Measurements from ENCODE around the gene U2SURP. TPM values are rescaled to one million over a fixed set of nuclear protein-coding genes. Genes with fewer than 3 reads are reported as not detected.

The U2SURP gene
- total RNA-seq, 1 donor from 2014 or later: 152 TPM

DNA sequence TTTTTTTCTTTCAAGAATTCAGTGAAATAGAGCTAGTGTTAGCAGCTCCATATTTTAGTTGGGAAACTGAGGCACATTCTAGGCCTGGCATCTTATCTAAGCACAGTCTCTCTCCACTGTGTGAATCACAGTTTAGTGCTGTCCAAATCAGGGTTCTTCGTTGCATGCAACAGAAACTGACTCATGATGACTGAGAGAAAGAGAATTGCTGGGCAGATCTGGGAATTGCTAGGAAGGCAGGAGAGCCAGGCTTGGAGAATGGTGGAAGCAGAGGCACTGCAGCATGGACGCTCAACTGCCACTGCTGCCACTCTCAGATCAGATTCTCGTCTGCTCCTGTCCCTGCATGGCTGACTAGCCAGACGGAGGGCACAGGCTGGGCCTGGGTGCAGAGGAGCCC, 77.5 kb downstream of the U2SURP start:
- H3K4me3 Mint-ChIP-seq: no peak overlapping the region
- peaks cover 14% of the 10 kb centered on the region for H3K4me1 Mint-ChIP-seq
- DNase-seq (ENCODE audit: low read depth, low spot score): no peak
- H3K36me3 Mint-ChIP-seq (ENCODE audit: low read depth): no peaks in the 10 kb centered on the region
- H3K9me3 Mint-ChIP-seq: peaks cover 7% of the 10 kb centered on the region
- H3K27me3 Mint-ChIP-seq (ENCODE audit: low read depth): no peaks in the 10 kb centered on the region
- TF ChIP-seq, protein P1, sequence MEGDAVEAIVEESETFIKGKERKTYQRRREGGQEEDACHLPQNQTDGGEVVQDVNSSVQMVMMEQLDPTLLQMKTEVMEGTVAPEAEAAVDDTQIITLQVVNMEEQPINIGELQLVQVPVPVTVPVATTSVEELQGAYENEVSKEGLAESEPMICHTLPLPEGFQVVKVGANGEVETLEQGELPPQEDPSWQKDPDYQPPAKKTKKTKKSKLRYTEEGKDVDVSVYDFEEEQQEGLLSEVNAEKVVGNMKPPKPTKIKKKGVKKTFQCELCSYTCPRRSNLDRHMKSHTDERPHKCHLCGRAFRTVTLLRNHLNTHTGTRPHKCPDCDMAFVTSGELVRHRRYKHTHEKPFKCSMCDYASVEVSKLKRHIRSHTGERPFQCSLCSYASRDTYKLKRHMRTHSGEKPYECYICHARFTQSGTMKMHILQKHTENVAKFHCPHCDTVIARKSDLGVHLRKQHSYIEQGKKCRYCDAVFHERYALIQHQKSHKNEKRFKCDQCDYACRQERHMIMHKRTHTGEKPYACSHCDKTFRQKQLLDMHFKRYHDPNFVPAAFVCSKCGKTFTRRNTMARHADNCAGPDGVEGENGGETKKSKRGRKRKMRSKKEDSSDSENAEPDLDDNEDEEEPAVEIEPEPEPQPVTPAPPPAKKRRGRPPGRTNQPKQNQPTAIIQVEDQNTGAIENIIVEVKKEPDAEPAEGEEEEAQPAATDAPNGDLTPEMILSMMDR (conservative IDR thresholded peaks at IDR 0.05): no peak
- H3K27ac Mint-ChIP-seq (ENCODE audit: unreplicated experiment): no peak overlapping the region

DNA sequence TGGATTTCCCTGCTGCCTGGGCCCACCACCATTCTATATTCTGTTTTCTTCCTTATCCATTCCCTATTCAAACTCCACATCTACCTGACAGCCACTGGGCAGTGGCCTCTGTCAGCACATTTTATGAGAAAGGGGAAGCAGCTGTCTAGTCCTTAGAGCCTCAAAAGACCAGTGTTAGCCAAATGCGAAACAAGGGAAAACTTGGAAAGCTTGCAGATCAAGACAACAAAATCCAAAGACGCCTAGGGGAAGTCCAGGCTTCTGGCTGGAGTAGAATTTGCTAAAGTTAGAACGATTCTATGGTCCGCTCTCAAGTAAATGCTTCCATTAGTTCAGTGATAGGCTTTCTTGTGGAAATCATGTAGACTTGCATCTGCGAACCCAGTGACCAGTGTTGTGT, 78.8 kb downstream of the U2SURP start:
- TF ChIP-seq, protein P1 (conservative IDR thresholded peaks at IDR 0.05): no peak
- peaks cover 12% of the 10 kb centered on the region for H3K9me3 Mint-ChIP-seq
- H3K4me1 Mint-ChIP-seq: peaks cover 9% of the 10 kb centered on the region
- H3K27ac Mint-ChIP-seq (ENCODE audit: unreplicated experiment): no peak overlapping the region
- no peaks in the 10 kb centered on the region for H3K27me3 Mint-ChIP-seq (ENCODE audit: low read depth)
- H3K4me3 Mint-ChIP-seq: no peak overlapping the region
- no peak for DNase-seq (ENCODE audit: low read depth, low spot score)
- peaks cover 3% of the 10 kb centered on the region for H3K36me3 Mint-ChIP-seq (ENCODE audit: low read depth)

DNA sequence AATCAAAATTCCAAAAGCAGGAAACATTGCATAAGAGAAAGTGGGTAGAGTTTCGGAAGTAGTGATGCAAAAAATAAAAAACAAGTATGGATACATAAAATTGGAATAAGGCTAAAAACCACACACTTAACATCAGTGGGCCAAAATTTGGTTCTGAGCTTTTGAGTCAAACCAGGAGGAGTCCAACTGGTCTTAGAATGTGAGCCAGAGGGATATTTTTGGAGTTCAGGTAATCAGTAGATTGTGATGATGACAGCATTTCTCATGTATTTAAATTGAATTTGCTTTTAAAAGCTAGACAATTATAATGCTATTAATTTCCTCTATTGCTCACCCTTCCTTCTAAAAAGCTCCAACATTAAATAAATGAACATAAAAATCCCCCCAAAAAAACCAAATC, 80.0 kb downstream of the U2SURP start:
- peaks cover 12% of the 10 kb centered on the region for H3K9me3 Mint-ChIP-seq
- no peak overlapping the region for H3K4me3 Mint-ChIP-seq
- H3K4me1 Mint-ChIP-seq: peaks cover 9% of the 10 kb centered on the region
- H3K36me3 Mint-ChIP-seq (ENCODE audit: low read depth): peaks cover 3% of the 10 kb centered on the region
- no peaks in the 10 kb centered on the region for H3K27me3 Mint-ChIP-seq (ENCODE audit: low read depth)
- TF ChIP-seq, protein P1 (conservative IDR thresholded peaks at IDR 0.05): no peak
- no peak overlapping the region for H3K27ac Mint-ChIP-seq (ENCODE audit: unreplicated experiment)
- DNase-seq (ENCODE audit: low read depth, low spot score): no peak

DNA sequence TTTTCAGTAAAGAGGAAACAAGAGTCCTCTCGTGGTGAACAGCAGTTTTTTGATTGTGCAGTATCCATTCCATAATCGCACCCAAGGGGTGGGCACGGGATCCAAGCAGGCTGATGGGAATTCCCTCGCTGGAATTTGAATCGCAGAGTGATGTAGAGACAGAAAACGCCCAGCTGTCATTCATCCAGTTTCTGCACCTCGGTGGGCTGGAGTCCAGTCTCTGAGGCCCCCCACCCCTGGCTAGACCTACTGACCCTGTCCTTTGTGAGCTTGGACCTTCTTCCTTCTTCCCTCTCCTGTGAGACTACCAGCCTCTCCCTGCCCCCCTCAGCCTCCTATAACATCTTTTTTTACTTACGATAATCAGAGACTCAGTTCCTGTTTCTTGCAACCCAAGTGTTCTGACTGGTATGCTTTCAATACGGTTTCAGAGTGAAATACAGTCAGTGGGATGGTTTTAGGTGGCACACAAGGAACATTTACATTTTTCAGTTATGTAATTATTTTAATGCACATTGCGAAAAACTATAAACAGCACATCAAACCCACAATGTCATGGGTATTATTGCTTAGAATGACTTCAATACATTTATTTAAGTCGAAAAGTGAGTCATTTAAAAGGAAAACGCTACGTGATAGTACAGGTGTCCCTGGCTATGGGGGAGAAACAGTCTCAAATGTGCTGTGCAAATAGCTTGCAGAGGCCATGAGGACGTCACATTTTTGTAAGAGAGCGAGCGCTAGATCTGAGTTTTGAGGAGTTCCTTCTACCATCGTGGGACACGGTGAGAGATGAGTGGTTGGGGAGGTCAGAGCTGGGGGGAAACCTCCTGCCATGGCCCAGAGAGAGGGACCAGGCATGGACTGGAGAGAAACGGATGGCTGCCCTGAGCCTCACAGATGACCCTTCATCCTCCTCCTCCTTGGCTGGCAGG, 80.7 kb downstream of the U2SURP start:
- H3K36me3 Mint-ChIP-seq (ENCODE audit: low read depth): peaks cover 3% of the 10 kb centered on the region
- DNase-seq (ENCODE audit: low read depth, low spot score): no peak
- TF ChIP-seq, protein P1 (conservative IDR thresholded peaks at IDR 0.05): no peak
- H3K27me3 Mint-ChIP-seq (ENCODE audit: low read depth): no peaks in the 10 kb centered on the region
- H3K4me3 Mint-ChIP-seq: no peak overlapping the region
- H3K27ac Mint-ChIP-seq (ENCODE audit: unreplicated experiment): peak overlapping the region; percentile 67
- H3K4me1 Mint-ChIP-seq: peaks cover 9% of the 10 kb centered on the region
- peaks cover 12% of the 10 kb centered on the region for H3K9me3 Mint-ChIP-seq

DNA sequence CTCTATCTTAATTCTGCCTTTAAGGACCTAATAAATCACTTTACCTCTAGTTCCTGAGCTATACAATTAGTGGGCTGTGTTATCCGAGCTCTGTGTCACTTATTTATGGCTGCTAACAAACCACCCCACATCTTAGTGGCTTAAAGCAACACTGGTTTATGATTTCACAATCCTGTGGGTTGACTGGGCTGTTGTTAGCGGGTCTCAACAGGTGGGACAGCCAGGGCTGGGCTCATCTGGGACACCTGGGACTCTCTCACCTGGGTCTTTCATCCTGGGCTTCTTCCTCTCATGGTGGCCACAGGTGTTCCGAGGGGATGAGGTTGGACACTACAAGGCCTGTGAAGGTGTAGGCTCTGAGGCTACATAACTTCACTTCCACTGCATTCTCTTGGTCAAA, 82.4 kb downstream of the U2SURP start:
- H3K4me1 Mint-ChIP-seq: peaks cover 9% of the 10 kb centered on the region
- DNase-seq (ENCODE audit: low read depth, low spot score): no peak
- peaks cover 9% of the 10 kb centered on the region for H3K36me3 Mint-ChIP-seq (ENCODE audit: low read depth)
- TF ChIP-seq, protein P1 (conservative IDR thresholded peaks at IDR 0.05): no peak
- peaks cover 12% of the 10 kb centered on the region for H3K9me3 Mint-ChIP-seq
- no peak overlapping the region for H3K27ac Mint-ChIP-seq (ENCODE audit: unreplicated experiment)
- no peaks in the 10 kb centered on the region for H3K27me3 Mint-ChIP-seq (ENCODE audit: low read depth)
- no peak overlapping the region for H3K4me3 Mint-ChIP-seq

Measured in neural crest cell (in vitro differentiated cells).